Liver (tissue), 3 donors: ENCODE measurements around the gene NUP107.

ENCODE experiments used
- EGR1 ChIP-seq, 2 donors: IDR thresholded peaks; 2 replicates each; pipeline ENCODE4 v1.6.1; 2016 to 2018; ENCODE audit warnings: antibody characterized with exemption in 2 of 2, low read depth in 2 of 2
- JUND ChIP-seq, 2 donors: IDR thresholded peaks; 2 replicates each; pipeline ENCODE4 v1.6.1; 2016; ENCODE audit warnings: antibody characterized with exemption in 2 of 2
- REST ChIP-seq: IDR thresholded peaks from 2 replicates; pipeline ENCODE4 v1.6.1; 2016; ENCODE audit warnings: antibody characterized with exemption, mild to moderate bottlenecking
- RXRA ChIP-seq, 2 donors: IDR thresholded peaks; 2 replicates each; pipeline ENCODE4 v1.6.1; 2017 to 2018; ENCODE audit warnings: antibody characterized with exemption in 2 of 2, mild to moderate bottlenecking in 1 of 2
- SP1 ChIP-seq: IDR thresholded peaks from 2 replicates; pipeline ENCODE4 v1.6.1; 2018; ENCODE audit warnings: antibody characterized with exemption, mild to moderate bottlenecking
- TAF1 ChIP-seq: conservative IDR thresholded peaks from 2 replicates; pipeline ENCODE4 v1.6.1; 2016; ENCODE audit warnings: antibody characterized with exemption, mild to moderate bottlenecking
- YY1 ChIP-seq: IDR thresholded peaks from 2 replicates; pipeline ENCODE4 v1.6.1; 2016; ENCODE audit warnings: antibody characterized with exemption, mild to moderate bottlenecking
- ZBTB33 ChIP-seq: IDR thresholded peaks from 2 replicates; pipeline ENCODE4 v1.6.1; 2016; ENCODE audit warnings: antibody characterized with exemption
- TF ChIP-seq, protein P1 (sequence below): fragments of 150-350 bp; IDR thresholded peaks from 2 replicates; pipeline ENCODE4 v1.5.1; 2017; ENCODE audit warnings: improper control_type of control experiment, low read depth, low read length; ENCODE audit not compliant: missing input control
- TF ChIP-seq, protein P2 (sequence below): IDR thresholded peaks from 2 replicates; pipeline ENCODE4 v1.6.1; 2016; ENCODE audit warnings: antibody characterized with exemption
- donor health status: healthy.
- donor health status: healthy.

DNA sequence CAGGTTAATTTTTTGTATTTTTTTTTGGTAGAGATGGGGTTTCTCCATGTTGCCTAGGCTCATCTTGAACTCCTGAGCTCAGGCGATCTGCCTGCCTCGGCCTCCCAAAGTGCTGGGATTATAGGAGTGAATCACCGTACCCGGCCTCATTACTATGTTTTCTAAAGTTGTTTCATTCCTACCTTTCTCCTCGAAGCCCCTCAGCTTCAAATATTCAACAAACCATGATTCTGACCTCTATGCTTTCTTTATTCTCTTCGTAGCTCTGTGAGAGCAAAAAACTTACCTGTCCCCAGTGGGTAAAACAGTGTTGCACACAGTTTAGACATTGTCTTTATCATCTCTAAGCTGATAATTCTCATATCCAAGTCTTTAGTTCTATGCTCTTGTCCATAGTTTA lies 95.0 kb downstream of the NUP107 start:
- TF ChIP-seq, protein P1, sequence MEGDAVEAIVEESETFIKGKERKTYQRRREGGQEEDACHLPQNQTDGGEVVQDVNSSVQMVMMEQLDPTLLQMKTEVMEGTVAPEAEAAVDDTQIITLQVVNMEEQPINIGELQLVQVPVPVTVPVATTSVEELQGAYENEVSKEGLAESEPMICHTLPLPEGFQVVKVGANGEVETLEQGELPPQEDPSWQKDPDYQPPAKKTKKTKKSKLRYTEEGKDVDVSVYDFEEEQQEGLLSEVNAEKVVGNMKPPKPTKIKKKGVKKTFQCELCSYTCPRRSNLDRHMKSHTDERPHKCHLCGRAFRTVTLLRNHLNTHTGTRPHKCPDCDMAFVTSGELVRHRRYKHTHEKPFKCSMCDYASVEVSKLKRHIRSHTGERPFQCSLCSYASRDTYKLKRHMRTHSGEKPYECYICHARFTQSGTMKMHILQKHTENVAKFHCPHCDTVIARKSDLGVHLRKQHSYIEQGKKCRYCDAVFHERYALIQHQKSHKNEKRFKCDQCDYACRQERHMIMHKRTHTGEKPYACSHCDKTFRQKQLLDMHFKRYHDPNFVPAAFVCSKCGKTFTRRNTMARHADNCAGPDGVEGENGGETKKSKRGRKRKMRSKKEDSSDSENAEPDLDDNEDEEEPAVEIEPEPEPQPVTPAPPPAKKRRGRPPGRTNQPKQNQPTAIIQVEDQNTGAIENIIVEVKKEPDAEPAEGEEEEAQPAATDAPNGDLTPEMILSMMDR: no peak
- TF ChIP-seq EGR1 (IDR thresholded peaks at IDR 0.05; ENCODE audit: low read depth in 2 of 2) (no peak), SP1 (no peak), TAF1 (no peak), RXRA (IDR thresholded peaks at IDR 0.05) (no peak), REST (no peak), ZBTB33 (no peak), YY1 (no peak), JUND (IDR thresholded peaks at IDR 0.05) (no peak)
- TF ChIP-seq, protein P2, sequence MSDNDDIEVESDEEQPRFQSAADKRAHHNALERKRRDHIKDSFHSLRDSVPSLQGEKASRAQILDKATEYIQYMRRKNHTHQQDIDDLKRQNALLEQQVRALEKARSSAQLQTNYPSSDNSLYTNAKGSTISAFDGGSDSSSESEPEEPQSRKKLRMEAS: no peak
